Coronary artery (tissue), 2 donors: ENCODE results near the gene TCF23.

ENCODE experiments used
- DNase-seq: peaks from one replicate; pipeline ENCODE4 v3.0.0-alpha.2; 2017; ENCODE audit warnings: low spot score
- H3K27ac ChIP-seq, 2 donors: fragments of 200-600 bp; sonication (generic); one replicate each; pipeline ENCODE4 v1.5.1; 2016 to 2019
- H3K4me3 ChIP-seq: fragments of 200-600 bp; sonication (generic); 2 replicates; pipeline ENCODE4 v1.5.1; 2016; ENCODE audit warnings: mild to moderate bottlenecking, moderate library complexity
- TF ChIP-seq, protein P1 (sequence below): fragments of 200-600 bp; sonication (generic); IDR thresholded peaks from one replicate; pipeline ENCODE4 v1.5.1; 2019; ENCODE audit warnings: antibody characterized with exemption

Gene TCF23

DNA sequence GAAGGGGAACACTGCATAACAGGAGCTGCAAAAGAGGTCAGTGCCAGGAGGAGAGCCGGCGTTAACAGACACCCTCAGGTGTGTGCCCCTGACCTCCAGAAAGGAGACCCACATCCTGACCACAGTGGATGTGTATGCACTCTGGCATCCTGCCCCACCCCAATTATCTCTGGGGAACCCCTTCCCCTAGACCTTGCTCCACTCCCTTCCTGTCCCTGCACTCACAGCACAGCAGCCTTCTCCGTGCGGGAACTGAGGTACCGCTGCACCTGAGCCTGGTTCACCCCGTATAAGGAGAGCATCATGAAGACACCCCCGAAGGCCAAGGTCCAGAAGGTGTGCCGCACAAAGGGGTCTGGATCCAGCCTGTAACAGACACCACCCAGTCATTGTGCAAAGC is 55.8 kb downstream of the TCF23 start:
- TF ChIP-seq, protein P1, sequence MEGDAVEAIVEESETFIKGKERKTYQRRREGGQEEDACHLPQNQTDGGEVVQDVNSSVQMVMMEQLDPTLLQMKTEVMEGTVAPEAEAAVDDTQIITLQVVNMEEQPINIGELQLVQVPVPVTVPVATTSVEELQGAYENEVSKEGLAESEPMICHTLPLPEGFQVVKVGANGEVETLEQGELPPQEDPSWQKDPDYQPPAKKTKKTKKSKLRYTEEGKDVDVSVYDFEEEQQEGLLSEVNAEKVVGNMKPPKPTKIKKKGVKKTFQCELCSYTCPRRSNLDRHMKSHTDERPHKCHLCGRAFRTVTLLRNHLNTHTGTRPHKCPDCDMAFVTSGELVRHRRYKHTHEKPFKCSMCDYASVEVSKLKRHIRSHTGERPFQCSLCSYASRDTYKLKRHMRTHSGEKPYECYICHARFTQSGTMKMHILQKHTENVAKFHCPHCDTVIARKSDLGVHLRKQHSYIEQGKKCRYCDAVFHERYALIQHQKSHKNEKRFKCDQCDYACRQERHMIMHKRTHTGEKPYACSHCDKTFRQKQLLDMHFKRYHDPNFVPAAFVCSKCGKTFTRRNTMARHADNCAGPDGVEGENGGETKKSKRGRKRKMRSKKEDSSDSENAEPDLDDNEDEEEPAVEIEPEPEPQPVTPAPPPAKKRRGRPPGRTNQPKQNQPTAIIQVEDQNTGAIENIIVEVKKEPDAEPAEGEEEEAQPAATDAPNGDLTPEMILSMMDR = no peak
- DNase-seq = no peak
- Histone ChIP-seq H3K4me3 (no peak overlapping the region), H3K27ac (no peak overlapping the region)

DNA sequence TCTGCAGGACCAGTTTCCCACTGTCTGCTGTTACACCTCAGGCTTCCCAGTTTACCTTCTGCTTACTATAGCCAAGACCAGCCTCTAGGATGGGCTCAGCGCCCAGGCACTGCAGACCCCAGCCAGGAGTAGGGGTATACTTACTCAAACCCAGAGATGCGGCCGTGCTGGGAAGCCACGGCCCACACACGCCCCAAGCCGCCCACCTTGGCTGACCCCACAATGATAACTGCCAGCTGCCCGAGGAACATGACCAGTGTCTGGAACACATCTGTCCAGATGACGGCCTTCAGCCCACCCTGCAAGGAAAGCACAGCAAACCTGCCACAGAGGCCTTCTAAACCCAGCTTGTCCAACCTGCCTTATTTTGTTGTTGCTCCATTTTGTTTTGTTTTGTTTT is 56.4 kb downstream of the TCF23 start:
- H3K27ac ChIP-seq = no peak overlapping the region
- TF ChIP-seq, protein P1 = no peak
- DNase-seq = no peak

DNA sequence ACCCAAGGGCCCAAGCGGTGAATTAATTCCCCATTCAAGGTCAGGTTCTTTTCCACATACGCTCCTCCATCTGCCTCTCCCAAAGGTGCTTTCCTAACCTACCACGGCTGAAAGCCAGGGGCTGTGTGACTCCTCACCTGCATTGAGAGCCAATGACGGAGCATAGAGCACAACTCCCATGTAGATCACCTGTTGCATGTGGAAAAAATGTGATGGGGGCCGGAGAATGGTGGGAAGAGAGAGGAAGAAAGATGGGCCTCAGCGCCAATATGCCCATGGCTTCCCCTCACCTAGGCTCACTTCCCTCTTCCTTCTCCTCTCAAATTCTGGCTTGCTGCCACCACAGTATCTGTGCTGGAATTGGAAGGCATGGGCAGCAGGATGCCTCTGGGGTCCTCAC is 57.5 kb downstream of the TCF23 start:
- TF ChIP-seq, protein P1 = no peak
- Histone ChIP-seq H3K4me3 (no peak overlapping the region), H3K27ac (no peak overlapping the region)
- no peak for DNase-seq

More for the DNA sequence above, 56.4 kb downstream of the TCF23 start:
- H3K4me3 ChIP-seq = no peak overlapping the region
